Stimulated activated naive CD8-positive, alpha-beta T cell treated with anti-CD3 and anti-CD28 coated beads, Interleukin-15, amount 100 ng/mL, for 72 hours (primary cell): ENCODE data around the gene TMIE.

ENCODE experiments used
- ATAC-seq: fragments of 150-1000 bp; cut with Tn5 transposase; 2 replicates; pipeline ENCODE4 v1.10.0; 2021; ENCODE audit warnings: mild to moderate bottlenecking, moderate library complexity
- DNase-seq, 2 donors: peaks; one replicate each; pipeline ENCODE4 v3.0.0; 2021 to 2022
- H3K27ac Mint-ChIP-seq, 2 donors: one replicate each; pipeline ENCODE4 v1.8.0; 2022; ENCODE audit warnings: mild to moderate bottlenecking in 2 of 2, mixed read lengths in 2 of 2, moderate library complexity in 2 of 2
- H3K27me3 Mint-ChIP-seq: one replicate; pipeline ENCODE4 v1.8.0; 2022; ENCODE audit warnings: mixed read lengths
- H3K4me1 Mint-ChIP-seq: one replicate; pipeline ENCODE4 v1.8.0; 2022; ENCODE audit warnings: mild to moderate bottlenecking, mixed read lengths
- H3K4me3 Mint-ChIP-seq, 2 donors: one replicate each; pipeline ENCODE4 v1.8.0; 2022; ENCODE audit warnings: mild to moderate bottlenecking in 2 of 2, mixed read lengths in 2 of 2, moderate library complexity in 1 of 2
- H3K9me3 Mint-ChIP-seq, 2 donors: one replicate each; pipeline ENCODE4 v1.8.0; 2022; ENCODE audit warnings: mixed read lengths in 2 of 2

TMIE gene

GRCh38 chr3:46716461-46717441 lies 15.6 kb downstream of the TMIE start:
- Mint-ChIP-seq H3K27ac (no peak overlapping the region), H3K4me1 (no peaks in the 10 kb centered on the region), H3K4me3 (no peak overlapping the region), H3K9me3 (no peaks in the 10 kb centered on the region), H3K27me3 (peaks cover 25% of the 10 kb centered on the region)
- ATAC-seq (no peak), DNase-seq (no peak)

GRCh38 chr3:46717447-46718231 lies 16.4 kb downstream of the TMIE start, which contains the start of gene PRSS50:
PRSS50 (minus strand) TSS chr3:46717869; CDS start chr3:46717824, 45 bp downstream.
- peak in 1 of 2 donors; percentile 41 for DNase-seq
- no peaks in the 10 kb centered on the region for H3K9me3 Mint-ChIP-seq
- no peaks in the 10 kb centered on the region for H3K4me1 Mint-ChIP-seq
- H3K4me3 Mint-ChIP-seq: no peak within 1 kb of the TSS
- peaks cover 25% of the 10 kb centered on the region for H3K27me3 Mint-ChIP-seq
- ATAC-seq: peak; percentile 63
- peak within 1 kb of the TSS in 1 of 2 donors; percentile 75 for H3K27ac Mint-ChIP-seq

GRCh38 chr3:46719044-46719565 lies 17.9 kb downstream of the TMIE start:
- Mint-ChIP-seq H3K27me3 (peaks cover 25% of the 10 kb centered on the region), H3K27ac (no peak overlapping the region), H3K4me3 (no peak overlapping the region), H3K4me1 (no peaks in the 10 kb centered on the region), H3K9me3 (no peaks in the 10 kb centered on the region)
- DNase-seq: no peak
- ATAC-seq: no peak

DNA sequence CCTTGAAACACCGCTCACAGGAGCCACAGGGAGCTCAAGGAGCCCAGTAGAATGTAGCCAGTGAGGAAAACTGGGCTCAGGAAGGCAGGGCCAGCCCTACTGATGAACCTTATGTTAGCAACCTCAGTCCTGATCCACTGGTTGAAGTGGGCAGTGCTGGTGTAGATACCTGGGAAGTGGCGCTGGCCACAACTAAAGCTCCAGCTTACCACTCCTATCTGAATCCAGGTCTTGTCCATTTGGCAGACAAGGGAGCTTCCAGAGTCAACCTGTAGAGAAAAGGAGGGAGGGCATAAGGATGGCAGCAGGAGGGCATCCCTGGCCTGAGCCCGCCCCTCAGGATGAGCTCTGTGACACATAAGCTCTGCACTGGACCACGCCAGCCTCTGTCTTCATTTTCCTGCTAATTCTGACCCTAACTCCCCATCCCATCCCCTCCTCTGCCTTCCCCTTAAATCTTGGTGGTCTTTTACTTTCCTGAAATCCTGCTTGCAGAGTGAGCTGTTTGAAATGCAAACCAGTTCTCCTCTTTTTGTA lies 18.6 kb downstream of the TMIE start:
- Mint-ChIP-seq H3K4me1 (no peaks in the 10 kb centered on the region), H3K27me3 (peaks cover 25% of the 10 kb centered on the region), H3K27ac (no peak overlapping the region), H3K4me3 (no peak overlapping the region), H3K9me3 (no peaks in the 10 kb centered on the region)
- ATAC-seq (no peak), DNase-seq (no peak)

GRCh38 chr3:46721009-46721408 lies 19.8 kb downstream of the TMIE start:
- DNase-seq (no peak), ATAC-seq (no peak)
- no peaks in the 10 kb centered on the region for H3K4me1 Mint-ChIP-seq
- H3K27ac Mint-ChIP-seq: no peak overlapping the region
- no peaks in the 10 kb centered on the region for H3K9me3 Mint-ChIP-seq
- peaks cover 32% of the 10 kb centered on the region for H3K27me3 Mint-ChIP-seq
- no peak overlapping the region for H3K4me3 Mint-ChIP-seq

DNA sequence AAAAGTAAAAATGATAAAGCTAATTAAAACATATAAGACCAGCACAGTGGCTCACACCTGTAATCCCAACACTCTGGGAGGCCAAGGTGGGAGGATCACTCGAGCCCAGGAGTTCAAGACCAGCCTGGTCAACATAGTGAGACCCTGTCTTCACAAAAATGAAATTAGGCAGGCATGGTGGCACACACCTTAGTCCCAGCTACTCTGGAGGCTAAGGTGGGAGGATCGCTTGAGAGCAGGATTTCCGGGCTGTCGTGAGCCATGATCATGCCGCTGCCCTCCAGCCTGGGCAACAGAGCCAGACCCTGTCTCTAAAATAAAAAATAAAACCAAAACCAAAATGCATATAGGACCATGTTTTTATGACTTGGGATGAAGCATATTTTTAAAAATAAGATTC lies 21.3 kb downstream of the TMIE start:
- no peak for DNase-seq
- Mint-ChIP-seq H3K9me3 (no peaks in the 10 kb centered on the region), H3K4me3 (no peak overlapping the region), H3K4me1 (no peaks in the 10 kb centered on the region), H3K27ac (no peak overlapping the region), H3K27me3 (peaks cover 31% of the 10 kb centered on the region)
- no peak for ATAC-seq

DNA sequence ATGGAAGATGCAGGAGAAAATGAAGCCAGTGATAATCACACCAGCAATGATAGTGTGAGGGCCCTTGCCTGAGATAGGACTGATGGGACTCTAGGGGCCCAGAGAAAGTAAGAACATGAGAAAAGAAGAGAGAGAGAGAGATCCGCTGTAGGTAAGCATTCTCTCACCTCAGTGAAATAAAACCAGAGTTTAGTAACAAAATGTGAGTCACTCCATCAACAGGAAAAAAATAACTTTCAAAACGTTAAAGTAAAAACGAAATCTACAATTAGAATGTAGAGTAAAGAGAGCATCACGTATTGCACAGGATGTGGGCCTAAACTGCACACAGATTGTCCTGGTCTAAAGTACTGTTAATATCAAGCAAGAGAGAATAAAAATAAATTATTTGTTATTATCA lies 23.2 kb downstream of the TMIE start:
- no peak for DNase-seq
- Mint-ChIP-seq H3K27me3 (peaks cover 11% of the 10 kb centered on the region), H3K27ac (no peak overlapping the region), H3K4me1 (no peaks in the 10 kb centered on the region), H3K9me3 (no peaks in the 10 kb centered on the region), H3K4me3 (no peak overlapping the region)
- no peak for ATAC-seq

DNA sequence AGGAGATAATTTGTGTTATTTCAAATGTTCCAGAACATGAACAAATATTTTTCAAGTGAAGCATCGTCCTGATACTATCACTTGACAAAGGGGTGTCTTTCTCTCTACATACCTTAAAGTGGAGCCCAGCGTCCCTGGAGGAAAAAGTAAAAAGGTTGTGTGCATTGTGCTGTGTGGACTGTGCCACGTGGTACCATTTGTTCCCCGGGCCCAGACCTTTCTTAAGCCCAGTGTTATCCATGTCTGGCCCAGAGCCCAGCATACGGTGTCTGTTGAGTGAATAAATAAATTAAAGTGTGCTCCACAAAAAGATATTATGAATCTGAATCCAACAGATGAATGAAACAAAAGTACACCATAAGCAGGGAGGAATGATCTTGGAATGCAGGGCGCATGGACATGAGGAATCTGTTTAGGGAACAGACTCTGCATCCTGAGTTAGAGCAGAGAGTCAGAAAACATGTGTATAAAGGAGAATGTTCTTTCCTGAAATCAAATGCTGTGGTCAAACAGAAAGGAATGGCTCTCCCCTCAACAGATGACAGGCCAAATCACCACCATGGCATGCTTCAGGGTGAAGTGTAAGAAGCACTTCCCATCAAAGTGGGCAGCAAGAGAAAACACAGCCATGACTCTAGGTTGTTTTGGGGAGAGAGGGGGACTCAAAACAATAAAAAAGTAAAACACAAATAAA lies 24.6 kb downstream of the TMIE start:
- ATAC-seq: no peak
- Mint-ChIP-seq H3K27ac (no peak overlapping the region), H3K27me3 (peaks cover 10% of the 10 kb centered on the region), H3K9me3 (no peaks in the 10 kb centered on the region), H3K4me1 (no peaks in the 10 kb centered on the region), H3K4me3 (no peak overlapping the region)
- no peak for DNase-seq

DNA sequence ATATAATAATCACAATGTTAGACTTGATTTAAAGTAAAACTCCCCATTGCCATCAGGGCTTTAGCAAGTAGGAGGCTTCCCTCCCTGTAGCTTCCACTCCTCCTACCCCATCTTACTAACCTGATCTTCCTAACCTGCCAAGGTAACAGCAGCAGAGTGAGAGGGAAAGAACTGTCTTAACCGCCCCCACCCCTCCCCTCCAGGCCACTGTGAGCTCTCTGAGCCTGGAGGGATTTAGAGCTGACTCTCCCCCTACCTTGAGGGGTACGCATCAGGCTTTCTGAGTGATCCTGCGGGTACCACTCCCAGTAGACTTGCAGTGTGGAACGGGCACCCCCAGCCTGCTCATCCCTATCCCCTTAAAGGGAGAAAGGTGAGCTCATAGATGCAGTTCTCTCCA lies 27.8 kb downstream of the TMIE start:
- Mint-ChIP-seq H3K4me1 (no peaks in the 10 kb centered on the region), H3K27me3 (peaks cover 10% of the 10 kb centered on the region), H3K4me3 (no peak overlapping the region), H3K27ac (no peak overlapping the region), H3K9me3 (no peaks in the 10 kb centered on the region)
- ATAC-seq (no peak), DNase-seq (no peak)

GRCh38 chr3:46730819-46731218 lies 29.6 kb downstream of the TMIE start:
- H3K27me3 Mint-ChIP-seq: peaks cover 4% of the 10 kb centered on the region
- DNase-seq (no peak), ATAC-seq (no peak)
- H3K4me3 Mint-ChIP-seq: no peak overlapping the region
- H3K4me1 Mint-ChIP-seq: no peaks in the 10 kb centered on the region
- no peaks in the 10 kb centered on the region for H3K9me3 Mint-ChIP-seq
- H3K27ac Mint-ChIP-seq: no peak overlapping the region

DNA sequence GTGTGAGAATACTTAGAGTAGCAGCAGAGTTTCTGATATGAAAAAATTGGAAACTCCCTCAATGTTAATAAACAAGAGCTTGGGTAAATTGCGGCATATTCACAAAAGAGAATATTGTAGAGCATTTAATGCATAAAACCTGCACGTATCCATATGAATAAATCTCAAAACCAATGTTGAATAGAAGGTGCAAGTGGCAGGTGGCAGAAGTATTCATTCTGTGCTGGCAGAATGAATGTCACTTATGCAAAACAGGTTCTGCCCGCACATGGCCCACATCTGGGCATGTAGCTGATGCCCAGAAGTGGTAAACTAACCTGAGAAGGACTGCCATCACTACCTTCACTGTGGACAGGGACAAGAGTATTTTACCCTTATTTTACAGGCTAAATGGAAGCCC lies 30.6 kb downstream of the TMIE start:
- H3K4me3 Mint-ChIP-seq: no peak overlapping the region
- ATAC-seq: no peak
- H3K27me3 Mint-ChIP-seq: no peaks in the 10 kb centered on the region
- no peak for DNase-seq
- no peaks in the 10 kb centered on the region for H3K4me1 Mint-ChIP-seq
- H3K27ac Mint-ChIP-seq: no peak overlapping the region
- H3K9me3 Mint-ChIP-seq: no peaks in the 10 kb centered on the region

GRCh38 chr3:46733026-46733800 lies 32.0 kb downstream of the TMIE start:
- no peak for DNase-seq
- Mint-ChIP-seq H3K27ac (no peak overlapping the region), H3K27me3 (peaks cover 8% of the 10 kb centered on the region), H3K4me1 (no peaks in the 10 kb centered on the region), H3K9me3 (no peaks in the 10 kb centered on the region), H3K4me3 (no peak overlapping the region)
- ATAC-seq: no peak

DNA sequence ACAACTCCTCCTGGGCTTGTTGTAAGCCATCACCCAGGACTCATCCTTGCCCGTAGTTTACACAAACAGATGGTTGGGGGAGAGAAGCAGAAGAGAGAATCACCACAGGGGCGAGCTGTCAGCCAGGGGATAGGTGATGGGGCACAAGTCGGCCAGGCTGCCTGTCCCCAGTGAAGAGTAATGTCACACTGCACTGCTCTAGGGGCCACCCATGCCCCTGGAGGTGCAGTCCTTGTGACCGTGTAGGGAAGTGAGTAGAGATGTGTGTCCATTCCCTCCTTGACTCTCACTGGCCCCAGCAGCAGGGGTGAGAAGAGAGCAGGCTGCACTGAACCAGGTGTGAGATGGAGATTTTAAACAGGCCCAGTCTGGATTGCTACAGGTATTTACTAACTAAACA lies 33.6 kb downstream of the TMIE start:
- no peak for ATAC-seq

DNA sequence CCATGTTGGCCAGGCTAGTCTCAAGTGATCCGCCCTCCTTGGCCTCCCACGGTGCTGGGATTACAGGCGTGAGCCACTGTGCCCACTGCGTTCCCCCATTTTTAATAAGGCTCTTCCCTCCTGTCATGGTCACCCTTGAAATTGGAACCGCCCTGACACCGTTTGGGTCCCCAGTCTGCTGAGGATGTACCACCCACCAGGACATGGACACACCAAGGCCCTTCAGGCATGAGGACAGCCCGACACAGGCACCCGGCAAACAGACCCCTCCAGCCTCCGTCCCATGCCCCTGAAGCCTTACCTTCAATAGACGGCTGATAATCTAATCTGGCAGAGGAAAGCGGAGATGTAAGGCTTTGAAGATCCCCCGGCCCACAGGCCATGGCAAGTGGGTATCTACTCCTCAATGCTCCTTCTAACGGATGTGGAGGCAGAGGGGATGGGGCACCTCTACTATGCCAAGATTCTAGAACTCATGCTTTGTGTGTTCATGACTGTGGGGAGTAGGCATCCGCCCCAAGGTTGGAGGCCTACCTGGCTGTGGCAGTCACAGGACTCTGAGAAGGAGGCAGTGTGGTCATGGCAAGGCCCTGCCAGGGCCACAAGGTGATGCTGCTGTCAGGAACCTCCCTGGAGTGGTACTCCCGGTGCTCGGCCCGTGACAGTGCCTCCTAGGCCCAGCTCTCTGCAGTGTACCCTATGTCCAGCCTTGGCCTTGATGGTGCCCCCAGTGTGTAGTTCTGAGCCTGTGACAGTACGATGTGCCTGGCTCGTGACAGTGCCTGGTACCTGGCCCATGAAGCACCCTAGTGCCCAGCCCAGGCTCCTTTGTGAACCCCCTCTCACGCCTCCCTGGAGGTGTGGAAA lies 35.0 kb downstream of the TMIE start:
- DNase-seq: no peak
- Mint-ChIP-seq H3K27me3 (peaks cover 8% of the 10 kb centered on the region), H3K4me3 (no peak overlapping the region), H3K27ac (peak overlapping the region in 1 of 2 donors; percentile 77), H3K4me1 (no peaks in the 10 kb centered on the region), H3K9me3 (no peaks in the 10 kb centered on the region)
- no peak for ATAC-seq

More for the DNA sequence above, 33.6 kb downstream of the TMIE start:
- Mint-ChIP-seq H3K27me3 (peaks cover 8% of the 10 kb centered on the region), H3K9me3 (no peaks in the 10 kb centered on the region), H3K4me1 (no peaks in the 10 kb centered on the region), H3K4me3 (no peak overlapping the region), H3K27ac (peak overlapping the region in 1 of 2 donors; percentile 42)
- no peak for DNase-seq
